Left renal pelvis (tissue), 4 donors: ENCODE data around the gene LYZL6. TPM values are rescaled to one million over a fixed set of nuclear protein-coding genes. Genes with fewer than 3 reads are reported as not detected.

Experiments used
- DNase-seq, 4 donors: peaks; one replicate each; pipeline ENCODE4 v3.0.0-alpha.2; 2013; ENCODE audit warnings: low read depth in 4 of 4, low spot score in 3 of 4
- polyA plus RNA-seq, 4 donors: library from polyadenylated mRNA; unstranded; fragments of 120-200 nt; gene quantifications; one replicate each; pipeline ENCODE4 v1.2.1, GENCODE V29; 2013; ENCODE audit not compliant: insufficient read length in 4 of 4

Gene LYZL6
- polyA plus RNA-seq, 4 donors, result not detected

DNA sequence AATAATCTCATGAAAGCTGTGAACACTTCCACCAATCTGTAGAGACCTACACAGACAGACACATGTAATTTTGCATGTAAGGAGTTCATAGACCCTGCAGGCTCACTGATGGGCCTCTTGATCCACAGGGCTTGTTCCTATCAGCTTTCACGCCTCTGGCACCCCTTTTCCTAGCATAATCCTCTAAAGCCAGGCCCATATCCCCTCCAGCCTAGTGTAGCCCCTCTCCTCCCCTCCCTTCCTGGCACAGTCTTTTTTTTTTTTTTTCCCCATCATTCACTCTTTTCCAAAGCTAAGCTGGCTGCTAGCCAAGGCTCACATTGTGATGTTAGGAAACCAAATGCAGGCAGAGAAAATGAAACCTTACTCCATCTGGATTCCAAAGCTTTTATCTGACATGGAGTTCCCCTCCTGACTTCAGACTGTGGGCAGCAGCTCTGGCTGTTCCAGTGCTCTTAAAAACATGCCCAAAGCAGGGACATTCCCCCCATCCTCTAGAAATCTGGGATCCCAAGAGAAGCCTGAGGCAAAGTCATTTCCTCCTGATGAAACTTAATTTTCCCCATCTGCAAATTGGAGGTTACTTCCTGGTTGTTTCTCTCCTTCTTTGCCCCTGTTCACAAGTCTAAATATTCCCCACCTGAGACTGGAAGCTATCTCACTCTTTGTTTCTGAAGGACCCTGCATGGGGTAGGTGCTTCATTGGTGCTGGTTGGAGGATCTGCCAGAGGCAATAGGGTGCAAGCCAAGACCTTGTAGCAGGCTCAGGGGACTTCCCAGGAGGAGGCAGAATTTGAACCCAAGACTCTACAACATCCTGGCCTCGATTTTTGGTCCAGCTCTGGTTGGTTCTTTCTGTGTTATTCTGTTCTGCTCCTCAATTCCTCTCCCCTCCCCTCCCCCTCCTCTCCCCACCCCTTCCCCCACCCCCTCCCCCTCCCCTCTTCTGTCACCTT lies 53.4 kb downstream of the LYZL6 start:
- DNase-seq, result peak; percentile 36 to 64 (median 44)

DNA sequence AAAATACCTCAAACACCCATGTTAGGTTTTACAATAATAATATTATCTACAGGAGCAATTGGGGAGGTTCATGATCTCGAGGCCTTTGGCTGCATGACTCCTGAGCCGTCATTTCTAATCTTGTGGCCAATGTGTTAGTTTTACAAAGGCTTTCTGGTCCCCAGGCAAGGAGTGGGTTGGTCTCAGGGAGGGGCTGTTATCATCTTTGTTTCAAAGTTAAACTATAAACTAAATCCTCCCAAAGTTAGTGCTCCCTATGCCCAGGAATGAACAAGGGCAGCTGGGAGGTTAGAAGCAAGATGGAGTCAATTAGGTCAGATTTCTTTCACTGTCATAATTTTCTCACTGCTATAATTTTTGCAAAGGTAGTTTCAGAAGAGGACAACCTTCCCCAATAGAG lies 54.3 kb downstream of the LYZL6 start:
- no peak for DNase-seq

Other genes starting within 250 kb of the LYZL6 start
- gene RASL10B, start 212.1 kb downstream of the LYZL6 start, polyA plus RNA-seq, result 10 to 100 TPM in 3 of 4 donors, 1 to 10 TPM in 1; 4.8 to 15.0 (median 11.0) TPM
- under 1 TPM in 2 of 4 donors, not detected in 2; 0.10 to 0.12 TPM for gene GAS2L2, start 190.5 kb downstream of the LYZL6 start, polyA plus RNA-seq
- under 1 TPM in 1 of 4 donors, not detected in 3; 0.21 TPM for gene C17orf50, start 182.8 kb downstream of the LYZL6 start, polyA plus RNA-seq
- gene MMP28, start 148.1 kb downstream of the LYZL6 start, polyA plus RNA-seq, result 10 to 100 TPM in 1 of 4 donors, 1 to 10 TPM in 3; 1.9 to 11.0 (median 2.4) TPM
- gene TAF15, start 134.2 kb downstream of the LYZL6 start, polyA plus RNA-seq, result 100 to 1,000 TPM; 188 to 242 (median 234) TPM
- gene HEATR9, start 74.8 kb downstream of the LYZL6 start, polyA plus RNA-seq, result under 1 TPM in 1 of 4 donors, not detected in 3; 0.18 TPM
- 1 to 10 TPM; 1.1 to 2.1 (median 1.6) TPM for gene CCL5, start 63.4 kb downstream of the LYZL6 start, polyA plus RNA-seq
- 1 to 10 TPM; 1.4 to 3.6 (median 2.3) TPM for gene RDM1, start 12.9 kb downstream of the LYZL6 start, polyA plus RNA-seq
- under 1 TPM in 3 of 4 donors, not detected in 1; 0.10 to 0.53 (median 0.19) TPM for gene CCL16, start 37.8 kb upstream of the LYZL6 start, polyA plus RNA-seq
- gene CCL14, start 43.0 kb upstream of the LYZL6 start, polyA plus RNA-seq, result 10 to 100 TPM; 14.5 to 17.6 (median 16.0) TPM
- 1 to 10 TPM in 3 of 4 donors, under 1 TPM in 1; 0.37 to 7.5 (median 5.2) TPM for gene CCL15, start 57.8 kb upstream of the LYZL6 start, polyA plus RNA-seq
- not detected for gene CCL23, start 74.3 kb upstream of the LYZL6 start, polyA plus RNA-seq
- 1 to 10 TPM in 1 of 4 donors, not detected in 3; 2.4 TPM for gene CCL18, start 120.6 kb upstream of the LYZL6 start, polyA plus RNA-seq
- gene CCL3, start 146.4 kb upstream of the LYZL6 start, polyA plus RNA-seq, result 10 to 100 TPM in 1 of 4 donors, 1 to 10 TPM in 2, under 1 TPM in 1; 0.29 to 38.4 (median 2.1) TPM
- 10 to 100 TPM in 1 of 4 donors, 1 to 10 TPM in 1, under 1 TPM in 2; 0.16 to 34.9 (median 0.86) TPM for gene CCL4, start 160.1 kb upstream of the LYZL6 start, polyA plus RNA-seq
- 10 to 100 TPM in 2 of 4 donors, 1 to 10 TPM in 2; 4.3 to 18.7 (median 8.6) TPM for gene TBC1D3B, start 232.9 kb upstream of the LYZL6 start, polyA plus RNA-seq